GM12874 (cell line): ENCODE data around the gene CACNG1.

Experiments
- CTCF ChIP-seq: IDR thresholded peaks from 2 replicates; pipeline ENCODE4 v1.5.1; 2011; ENCODE audit warnings: low read depth, mild to moderate bottlenecking, control low read depth, low read length, moderate library complexity; ENCODE audit not compliant: insufficient read depth

Gene CACNG1

DNA sequence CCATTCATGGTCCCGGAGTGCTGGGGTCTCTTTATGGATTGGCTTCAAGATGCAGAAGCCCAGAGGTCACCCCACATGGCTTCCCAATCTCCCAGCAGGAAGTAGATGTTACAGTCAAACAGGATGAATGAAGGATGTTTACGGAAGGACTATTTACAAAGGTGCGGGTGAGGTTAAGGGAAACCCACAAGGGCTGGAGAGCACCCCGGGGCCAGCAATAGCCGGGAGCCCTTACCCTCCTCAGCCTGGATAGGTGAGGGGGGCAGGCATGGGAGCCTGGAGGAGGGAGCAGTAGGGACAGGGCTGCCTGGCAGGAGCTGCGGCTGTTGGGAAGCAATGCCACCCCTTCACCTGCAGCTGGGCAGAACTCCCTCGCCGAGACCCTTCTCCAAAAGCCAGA, 24.5 kb upstream of the CACNG1 start:
- no peak for TF ChIP-seq CTCF

GRCh38 chr17:67020293-67020766, 24.0 kb upstream of the CACNG1 start:
- no peak for TF ChIP-seq CTCF

DNA sequence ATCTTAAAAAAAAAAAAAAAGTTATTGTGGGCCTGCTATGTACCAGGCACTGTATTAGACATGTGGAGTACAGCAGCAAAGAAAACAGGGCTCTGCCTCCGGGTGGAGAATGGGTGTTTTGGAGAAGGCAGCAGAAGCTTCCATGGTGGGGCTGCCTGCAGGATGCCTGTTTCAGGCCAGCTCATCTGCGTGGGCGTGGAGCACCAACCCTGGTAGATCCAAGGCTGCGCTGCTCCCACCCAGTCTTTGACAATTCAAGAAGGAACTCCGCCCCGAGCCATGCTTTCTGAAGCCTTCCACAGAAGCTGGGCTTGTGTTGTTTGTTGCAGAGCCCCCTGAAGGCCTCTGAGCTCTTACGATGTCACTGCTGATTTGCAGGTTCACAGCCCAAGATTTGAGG, 23.2 kb upstream of the CACNG1 start:
- TF ChIP-seq CTCF: no peak

DNA sequence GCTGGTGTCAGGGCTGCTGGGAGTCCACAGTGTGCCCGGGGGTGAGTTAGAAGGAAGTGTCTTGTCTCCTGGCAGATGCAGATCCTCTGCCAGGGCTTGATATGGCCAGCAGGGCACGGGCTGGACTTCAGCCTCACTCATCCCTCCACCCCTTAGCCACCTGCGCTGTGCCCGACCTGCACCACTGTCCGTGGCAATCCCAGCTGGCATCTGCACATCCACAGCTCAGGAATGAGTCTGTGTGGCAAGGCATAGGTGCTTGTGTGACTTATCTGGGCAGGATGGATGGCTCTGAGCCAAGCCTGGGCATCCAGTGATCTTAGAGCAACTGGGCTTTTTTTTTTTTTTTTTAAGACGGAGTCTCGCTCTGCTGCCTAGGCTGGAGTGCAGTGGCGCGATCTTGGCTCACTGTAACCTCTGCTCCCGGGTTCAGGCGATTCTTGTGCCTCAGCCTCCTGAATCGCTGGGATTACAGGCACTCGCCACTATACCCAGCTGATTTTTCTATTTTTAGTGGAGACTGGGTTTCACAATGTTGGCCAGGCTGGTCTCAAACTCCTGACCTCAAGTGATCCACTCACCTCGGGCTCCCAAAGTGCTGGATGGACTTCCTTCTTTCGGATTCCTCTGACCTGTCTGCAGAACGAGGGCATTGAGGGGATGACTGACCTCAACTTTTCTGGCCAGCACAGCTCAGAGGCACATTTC, 22.5 kb upstream of the CACNG1 start:
- TF ChIP-seq CTCF: no peak

- TF ChIP-seq CTCF: no peak
Measured at GRCh38 chr17:67022451-67022810, 21.9 kb upstream of the CACNG1 start.

- TF ChIP-seq CTCF: no peak
Measured at GRCh38 chr17:67024736-67025135, 19.6 kb upstream of the CACNG1 start.

- TF ChIP-seq CTCF: no peak
Measured at GRCh38 chr17:67025216-67025792, 19.1 kb upstream of the CACNG1 start.
